Caco-2 (cell line): ENCODE data around the gene SAMSN1. TPM values are rescaled to one million over a fixed set of nuclear protein-coding genes. Genes with fewer than 3 reads are reported as not detected.

Source experiments
- BruUV-seq: library from RNA; stranded (reverse); fragments of 400-500 nt; replicated peaks from 2 replicates; lab custom pipeline; 2021; lab: Mats Ljungman, UMichigan
- CTCF ChIA-PET: fragments of 300-600 bp; sonication (Branson Sonifier 250); formaldehyde crosslinking; loops from one replicate; lab custom pipeline; 2022; ENCODE audit warnings: antibody characterized with exemption; lab: Charles Lee
- POLR2A ChIA-PET: fragments of 300-600 bp; sonication (Branson Sonifier 250); formaldehyde crosslinking; loops from one replicate; lab custom pipeline; 2022; ENCODE audit warnings: antibody characterized with exemption; lab: Charles Lee
- DNase-seq, 2 experiments: peaks; one replicate each; pipeline versions ENCODE4 v3.0.0 to v3.0.0-alpha.2; 2020 to 2022
- H3K27me3 ChIP-seq: replicated peaks from 2 replicates; pipeline ENCODE4 v1.6.0; 2011; ENCODE audit warnings: low read length; ENCODE audit not compliant: control insufficient read depth, insufficient read depth
- H3K36me3 ChIP-seq: 2 replicates; pipeline ENCODE4 v1.5.1; 2011; ENCODE audit warnings: low read length; ENCODE audit not compliant: control insufficient read depth, insufficient read depth
- H3K4me1 ChIP-seq: fragments of 250-450 bp; sonication (Bioruptor Pico); 2 replicates; pipeline ENCODE4 v1.5.1; 2020; ENCODE audit warnings: mild to moderate bottlenecking
- H3K4me3 ChIP-seq: 2 replicates; pipeline ENCODE4 v1.5.1; 2011; ENCODE audit warnings: low read depth, mild to moderate bottlenecking, control low read depth, low read length
- H3K9me3 ChIP-seq: fragments of 250-450 bp; sonication (Bioruptor Pico); 2 replicates; pipeline ENCODE4 v1.5.1; 2020; ENCODE audit warnings: mild to moderate bottlenecking, moderate library complexity
- H3K27ac Mint-ChIP-seq: one replicate; pipeline ENCODE4 v1.8.0; 2022; ENCODE audit warnings: mixed read lengths; ENCODE audit not compliant: unreplicated experiment
- H3K27me3 Mint-ChIP-seq: one replicate; pipeline ENCODE4 v1.8.0; 2022; ENCODE audit warnings: mixed read lengths; ENCODE audit not compliant: insufficient read depth, unreplicated experiment
- H3K36me3 Mint-ChIP-seq: one replicate; pipeline ENCODE4 v1.8.0; 2022; ENCODE audit warnings: mild to moderate bottlenecking, mixed read lengths; ENCODE audit not compliant: insufficient read depth, unreplicated experiment
- H3K4me1 Mint-ChIP-seq: one replicate; pipeline ENCODE4 v1.8.0; 2022; ENCODE audit warnings: low read depth, mixed read lengths; ENCODE audit not compliant: unreplicated experiment
- H3K4me3 Mint-ChIP-seq: one replicate; pipeline ENCODE4 v1.8.0; 2022; ENCODE audit warnings: mild to moderate bottlenecking, moderate library complexity, mixed read lengths; ENCODE audit not compliant: unreplicated experiment
- H3K9me3 Mint-ChIP-seq: one replicate; pipeline ENCODE4 v1.8.0; 2022; ENCODE audit warnings: mixed read lengths; ENCODE audit not compliant: unreplicated experiment
- CTCF ChIP-seq, 2 experiments: fragments of 200-600 bp in 1 of 2; IDR thresholded peaks; 1 replicate in 1 of 2; 2 replicates in 1 of 2; pipeline versions ENCODE4 v1.5.1 to v1.8.0; 2011 to 2022; ENCODE audit warnings: antibody characterized with exemption in 1 of 2, control low read depth in 1 of 2, inconsistent platforms in 1 of 2, low read depth in 1 of 2, low read length in 1 of 2, mild to moderate bottlenecking in 1 of 2, moderate library complexity in 1 of 2; ENCODE audit not compliant: insufficient read depth in 1 of 2, severe bottlenecking in 1 of 2, unreplicated experiment in 1 of 2
- intact Hi-C: fragments of 100-400 bp; cut with micrococcal nuclease; formaldehyde crosslinking; loops from one replicate; pipeline ENCODE4 v1.10.0; 2022; ENCODE audit not compliant: unreplicated experiment
- total RNA-seq: library from RNA; stranded (reverse); gene quantifications from 2 replicates; pipeline ENCODE4 v1.2.3, GENCODE V29; 2022

Gene SAMSN1
- total RNA-seq, 1 experiment from 2014 or later = not detected

GRCh38 chr21:14500873-14501272, 45.2 kb downstream of the SAMSN1 start:
- H3K27me3 ChIP-seq = no peaks in the 10 kb centered on the region
- H3K27ac Mint-ChIP-seq = no peak overlapping the region
- no peaks in the 10 kb centered on the region for H3K27me3 Mint-ChIP-seq

GRCh38 chr21:14499316-14499715, 46.8 kb downstream of the SAMSN1 start:
- no peaks in the 10 kb centered on the region for H3K9me3 Mint-ChIP-seq
- H3K36me3 Mint-ChIP-seq = peaks cover 5% of the 10 kb centered on the region
- no peak overlapping the region for H3K27ac Mint-ChIP-seq
- CTCF ChIA-PET = no interaction called here
- intact Hi-C loops = no loop called here
- no peaks in the 10 kb centered on the region for H3K27me3 Mint-ChIP-seq
- Histone ChIP-seq H3K4me1 (no peaks in the 10 kb centered on the region), H3K4me3 (no peak overlapping the region), H3K9me3 (no peaks in the 10 kb centered on the region), H3K27me3 (no peaks in the 10 kb centered on the region), H3K36me3 (no peaks in the 10 kb centered on the region)
- no TSS peak for BruUV-seq
- POLR2A ChIA-PET = no interaction called here
- H3K4me3 Mint-ChIP-seq = no peak overlapping the region
- no peaks in the 10 kb centered on the region for H3K4me1 Mint-ChIP-seq
- no peak for TF ChIP-seq CTCF (IDR thresholded peaks at IDR 0.05; ENCODE audit: insufficient read depth in 1 of 2, low read depth in 1 of 2, low read length in 1 of 2, severe bottlenecking in 1 of 2, unreplicated experiment in 1 of 2)
- DNase-seq = no peak

More at GRCh38 chr21:14500873-14501272, 45.2 kb downstream of the SAMSN1 start:
- H3K4me1 ChIP-seq = no peaks in the 10 kb centered on the region
- POLR2A ChIA-PET = no interaction called here
- Mint-ChIP-seq H3K4me1 (no peaks in the 10 kb centered on the region), H3K4me3 (no peak overlapping the region), H3K36me3 (peaks cover 5% of the 10 kb centered on the region), H3K9me3 (peaks cover 4% of the 10 kb centered on the region)
- intact Hi-C loops = no loop called here
- H3K4me3 ChIP-seq = no peak overlapping the region
- H3K9me3 ChIP-seq = no peaks in the 10 kb centered on the region
- no peak for DNase-seq
- TF ChIP-seq CTCF (IDR thresholded peaks at IDR 0.05; ENCODE audit: insufficient read depth in 1 of 2, low read depth in 1 of 2, low read length in 1 of 2, severe bottlenecking in 1 of 2, unreplicated experiment in 1 of 2) = no peak
- CTCF ChIA-PET = no interaction called here
- no peaks in the 10 kb centered on the region for H3K36me3 ChIP-seq
- no TSS peak for BruUV-seq

GRCh38 chr21:14497825-14498224, 48.3 kb downstream of the SAMSN1 start:
- no peak for TF ChIP-seq CTCF (IDR thresholded peaks at IDR 0.05; ENCODE audit: insufficient read depth in 1 of 2, low read depth in 1 of 2, low read length in 1 of 2, severe bottlenecking in 1 of 2, unreplicated experiment in 1 of 2)
- no TSS peak for BruUV-seq
- Mint-ChIP-seq H3K27me3 (no peaks in the 10 kb centered on the region), H3K36me3 (no peaks in the 10 kb centered on the region), H3K4me3 (no peak overlapping the region), H3K9me3 (no peaks in the 10 kb centered on the region), H3K4me1 (no peaks in the 10 kb centered on the region), H3K27ac (no peak overlapping the region)
- no peaks in the 10 kb centered on the region for H3K27me3 ChIP-seq
- intact Hi-C loops = no loop called here
- POLR2A ChIA-PET = no interaction called here
- no peak for DNase-seq
- H3K4me3 ChIP-seq = no peak overlapping the region
- H3K4me1 ChIP-seq = no peaks in the 10 kb centered on the region
- no peaks in the 10 kb centered on the region for H3K36me3 ChIP-seq
- CTCF ChIA-PET = no interaction called here
- no peaks in the 10 kb centered on the region for H3K9me3 ChIP-seq
